Measurements from ENCODE around the gene GABBR2. TPM values are rescaled to one million over a fixed set of nuclear protein-coding genes. Genes with fewer than 3 reads are reported as not detected.

Gene GABBR2
- polyA plus RNA-seq, 1 of the 3 experiments (the other 2 are of a cell fraction): not detected

GRCh38 chr9:98481676-98482075, 227.1 kb downstream of the GABBR2 start:
- no peaks in the 10 kb centered on the region for H3K9me2 ChIP-seq
- no peaks in the 10 kb centered on the region for H3K4me1 ChIP-seq (ENCODE audit: control insufficient read depth in 1 of 2, insufficient read depth in 2 of 2, low read depth in 1 of 2, low read length in 1 of 2)
- no peaks in the 10 kb centered on the region for H4K20me1 ChIP-seq (ENCODE audit: insufficient read depth)
- H3K4me3 ChIP-seq (ENCODE audit: low read depth in 2 of 2, low read length in 1 of 2): no peak overlapping the region
- no peaks in the 10 kb centered on the region for H3K27me3 ChIP-seq (ENCODE audit: insufficient read depth)
- H3K36me3 ChIP-seq (replicated peaks in 1 of 2; ENCODE audit: control insufficient read depth in 1 of 2, insufficient read depth in 2 of 2, low read length in 1 of 2): no peaks in the 10 kb centered on the region
- H3K4me2 ChIP-seq: no peak overlapping the region
- TF ChIP-seq RCOR1 (IDR thresholded peaks at IDR 0.05; ENCODE audit: low read length) (no peak), NFIC (IDR thresholded peaks at IDR 0.05; ENCODE audit: borderline replicate concordance) (no peak), IRF3 (IDR thresholded peaks at IDR 0.05; ENCODE audit: low read depth, low read length) (no peak), POLR2AphosphoS5 (IDR thresholded peaks at IDR 0.05; ENCODE audit: low read depth, low read length) (no peak), USF1 (IDR thresholded peaks at IDR 0.05; ENCODE audit: borderline replicate concordance, low read depth) (no peak), GABPA (IDR thresholded peaks at IDR 0.05; ENCODE audit: low read depth) (no peak), NRF1 (IDR thresholded peaks at IDR 0.05; ENCODE audit: low read depth, low read length) (no peak), FOXJ3 (CRISPR knock-in tag; IDR thresholded peaks at IDR 0.05) (no peak), TEAD4 (IDR thresholded peaks at IDR 0.05; ENCODE audit: borderline replicate concordance, insufficient read depth) (no peak), YY1 (IDR thresholded peaks at IDR 0.05; ENCODE audit: low read depth) (no peak), MXI1 (IDR thresholded peaks at IDR 0.05; ENCODE audit: low read depth, low read length) (no peak), RFX5 (IDR thresholded peaks at IDR 0.05; ENCODE audit: low read length) (no peak)
- no peak for DNase-seq
- ChIA-PET CTCF (no interaction called here), POLR2A (no interaction called here)
- H3K79me2 ChIP-seq (ENCODE audit: insufficient read depth): no peaks in the 10 kb centered on the region
- no peak overlapping the region for H3K9ac ChIP-seq
- no peaks in the 10 kb centered on the region for H3K9me3 ChIP-seq
- H3F3A ChIP-seq (replicated peaks; ENCODE audit: insufficient read depth): no peaks in the 10 kb centered on the region
- no peak overlapping the region for H2AFZ ChIP-seq (ENCODE audit: low read depth)
- no peak overlapping the region for H3K27ac ChIP-seq (ENCODE audit: low read depth in 2 of 2, low read length in 1 of 2)
- WGBS (ENCODE audit: low lambda C conversion rate): 84% methylated on average over 2 of the region's 5 CpGs

GRCh38 chr9:98479967-98480847, 228.5 kb downstream of the GABBR2 start:
- Histone ChIP-seq H4K20me1 (ENCODE audit: insufficient read depth) (no peaks in the 10 kb centered on the region), H3K4me3 (ENCODE audit: low read depth in 2 of 2, low read length in 1 of 2) (no peak overlapping the region), H3K4me2 (no peak overlapping the region), H3K27me3 (ENCODE audit: insufficient read depth) (no peaks in the 10 kb centered on the region), H3K4me1 (ENCODE audit: control insufficient read depth in 1 of 2, insufficient read depth in 2 of 2, low read depth in 1 of 2, low read length in 1 of 2) (no peaks in the 10 kb centered on the region), H3F3A (replicated peaks; ENCODE audit: insufficient read depth) (no peaks in the 10 kb centered on the region), H3K9me2 (no peaks in the 10 kb centered on the region), H2AFZ (ENCODE audit: low read depth) (no peak overlapping the region), H3K36me3 (replicated peaks in 1 of 2; ENCODE audit: control insufficient read depth in 1 of 2, insufficient read depth in 2 of 2, low read length in 1 of 2) (no peaks in the 10 kb centered on the region), H3K79me2 (ENCODE audit: insufficient read depth) (no peaks in the 10 kb centered on the region), H3K9me3 (no peaks in the 10 kb centered on the region), H3K9ac (no peak overlapping the region), H3K27ac (ENCODE audit: low read depth in 2 of 2, low read length in 1 of 2) (no peak overlapping the region)
- no peak for DNase-seq
- ChIA-PET POLR2A (no interaction called here), CTCF (no interaction called here)
- 55% methylated on average over 5 of the region's 5 CpGs for WGBS (ENCODE audit: low lambda C conversion rate)
- TF ChIP-seq TCF12 (IDR thresholded peaks at IDR 0.05) (no peak), MXI1 (IDR thresholded peaks at IDR 0.05; ENCODE audit: low read depth, low read length) (no peak), SIN3A (IDR thresholded peaks at IDR 0.05; ENCODE audit: borderline replicate concordance, low read depth, low read length) (no peak)
